DND-41 (cell line): Measurements from ENCODE around the gene GPR75.

Source experiments
- EZH2 ChIP-seq: IDR thresholded peaks from 3 replicates; pipeline ENCODE4 v1.6.1; 2012; ENCODE audit warnings: borderline replicate concordance, low read depth, mild to moderate bottlenecking, moderate library complexity, low read length, inconsistent platforms; ENCODE audit not compliant: severe bottlenecking
- TF ChIP-seq, protein P1 (sequence below): IDR thresholded peaks from 2 replicates; pipeline ENCODE4 v1.5.1; 2012; ENCODE audit warnings: borderline replicate concordance, low read length, moderate library complexity, mild to moderate bottlenecking; ENCODE audit not compliant: poor library complexity, severe bottlenecking; ENCODE audit errors: extremely low read depth

DNA sequence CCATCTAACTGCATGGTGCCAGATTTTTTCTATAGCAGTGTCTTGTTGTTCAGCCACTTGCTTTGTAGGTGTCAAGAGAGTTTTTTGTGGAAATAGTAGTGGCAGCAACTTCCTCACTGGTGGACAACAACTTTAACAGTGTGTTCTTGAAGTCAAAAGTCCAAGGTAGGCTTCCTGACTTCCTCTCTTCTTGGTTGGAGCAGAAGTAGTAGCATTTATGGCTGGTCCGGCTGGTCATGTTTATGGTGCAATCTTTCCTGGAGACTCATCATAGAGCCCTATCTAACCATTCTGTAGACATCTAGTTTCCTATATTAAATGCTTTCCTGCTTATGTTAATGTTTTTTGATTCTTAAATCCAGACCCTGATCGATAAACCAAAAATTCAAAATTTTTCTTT lies 11.7 kb downstream of the GPR75 start:
- no peak for TF ChIP-seq EZH2
- TF ChIP-seq, protein P1, sequence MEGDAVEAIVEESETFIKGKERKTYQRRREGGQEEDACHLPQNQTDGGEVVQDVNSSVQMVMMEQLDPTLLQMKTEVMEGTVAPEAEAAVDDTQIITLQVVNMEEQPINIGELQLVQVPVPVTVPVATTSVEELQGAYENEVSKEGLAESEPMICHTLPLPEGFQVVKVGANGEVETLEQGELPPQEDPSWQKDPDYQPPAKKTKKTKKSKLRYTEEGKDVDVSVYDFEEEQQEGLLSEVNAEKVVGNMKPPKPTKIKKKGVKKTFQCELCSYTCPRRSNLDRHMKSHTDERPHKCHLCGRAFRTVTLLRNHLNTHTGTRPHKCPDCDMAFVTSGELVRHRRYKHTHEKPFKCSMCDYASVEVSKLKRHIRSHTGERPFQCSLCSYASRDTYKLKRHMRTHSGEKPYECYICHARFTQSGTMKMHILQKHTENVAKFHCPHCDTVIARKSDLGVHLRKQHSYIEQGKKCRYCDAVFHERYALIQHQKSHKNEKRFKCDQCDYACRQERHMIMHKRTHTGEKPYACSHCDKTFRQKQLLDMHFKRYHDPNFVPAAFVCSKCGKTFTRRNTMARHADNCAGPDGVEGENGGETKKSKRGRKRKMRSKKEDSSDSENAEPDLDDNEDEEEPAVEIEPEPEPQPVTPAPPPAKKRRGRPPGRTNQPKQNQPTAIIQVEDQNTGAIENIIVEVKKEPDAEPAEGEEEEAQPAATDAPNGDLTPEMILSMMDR: no peak
